ENCODE results near the gene GPR137. TPM values are rescaled to one million over a fixed set of nuclear protein-coding genes. Genes with fewer than 3 reads are reported as not detected.

The GPR137 gene
- total and polyA plus RNA-seq, 9 of the 15 experiments (the other 6 are each of a cell fraction or from before 2014, with no cell fraction given) = 0.32 to 26.7 (median 10.7) TPM

- TF ChIP-seq SRF (CRISPR knock-in tag; IDR thresholded peaks at IDR 0.05) = no peak
- no peak for TF ChIP-seq KLF16 (IDR thresholded peaks at IDR 0.05)
- TF ChIP-seq BRD4 (IDR thresholded peaks at IDR 0.05) = peak; percentile 64; the same call in 1 of the 2 replicates
- TF ChIP-seq HDGF (IDR thresholded peaks at IDR 0.05) = no peak
- TF ChIP-seq ZNF57 (CRISPR knock-in tag; IDR thresholded peaks at IDR 0.05) = no peak
- TF ChIP-seq TAF15 (IDR thresholded peaks at IDR 0.05; ENCODE audit: low read depth, low read length) = no peak
- 0 out of 4 replicates have a peak, but pooled peaks of 1 of the 2 experiments have one; percentile 37 for TF ChIP-seq ZNF318 (IDR thresholded peaks at IDR 0.05; ENCODE audit: borderline replicate concordance in 1 of 2, low read depth in 1 of 2)
- TF ChIP-seq IFI16 (CRISPR knock-in tag; IDR thresholded peaks at IDR 0.05) = no peak
- TF ChIP-seq TCF3 (CRISPR knock-in tag; IDR thresholded peaks at IDR 0.05) = no peak
- TF ChIP-seq SMARCB1 (IDR thresholded peaks at IDR 0.05; ENCODE audit: insufficient read length, low read depth) = no peak
- no peak for TF ChIP-seq RREB1 (CRISPR knock-in tag; IDR thresholded peaks at IDR 0.05)
- no peak for TF ChIP-seq NFE2L1 (tag; IDR thresholded peaks at IDR 0.05; ENCODE audit: borderline replicate concordance, low read depth)
Measured at GRCh38 chr11:64304316-64305072, 18.8 kb downstream of the GPR137 start (continued).
